ENCODE measurements around the gene ITGA2.

The ITGA2 gene

DNA sequence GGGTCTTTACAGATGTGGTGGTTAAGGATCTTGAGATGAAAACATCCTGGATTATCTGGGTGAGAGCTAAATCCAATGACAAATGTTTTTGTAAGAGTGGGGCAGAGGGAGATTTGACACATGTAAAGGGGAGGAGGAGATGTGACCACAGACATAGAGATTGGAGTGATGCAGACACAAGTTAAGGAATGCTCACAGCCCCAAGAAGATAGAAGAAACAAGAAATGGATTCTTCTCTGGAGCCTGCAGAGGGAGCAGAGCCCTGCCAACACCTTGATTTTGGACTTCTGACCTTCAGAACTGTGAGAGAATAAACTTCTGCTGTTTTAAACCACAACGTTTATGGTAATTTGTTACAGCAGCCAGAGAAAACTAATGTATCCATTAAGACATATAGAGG is 21.7 kb downstream of the ITGA2 start:
- TF ChIP-seq, protein P1, sequence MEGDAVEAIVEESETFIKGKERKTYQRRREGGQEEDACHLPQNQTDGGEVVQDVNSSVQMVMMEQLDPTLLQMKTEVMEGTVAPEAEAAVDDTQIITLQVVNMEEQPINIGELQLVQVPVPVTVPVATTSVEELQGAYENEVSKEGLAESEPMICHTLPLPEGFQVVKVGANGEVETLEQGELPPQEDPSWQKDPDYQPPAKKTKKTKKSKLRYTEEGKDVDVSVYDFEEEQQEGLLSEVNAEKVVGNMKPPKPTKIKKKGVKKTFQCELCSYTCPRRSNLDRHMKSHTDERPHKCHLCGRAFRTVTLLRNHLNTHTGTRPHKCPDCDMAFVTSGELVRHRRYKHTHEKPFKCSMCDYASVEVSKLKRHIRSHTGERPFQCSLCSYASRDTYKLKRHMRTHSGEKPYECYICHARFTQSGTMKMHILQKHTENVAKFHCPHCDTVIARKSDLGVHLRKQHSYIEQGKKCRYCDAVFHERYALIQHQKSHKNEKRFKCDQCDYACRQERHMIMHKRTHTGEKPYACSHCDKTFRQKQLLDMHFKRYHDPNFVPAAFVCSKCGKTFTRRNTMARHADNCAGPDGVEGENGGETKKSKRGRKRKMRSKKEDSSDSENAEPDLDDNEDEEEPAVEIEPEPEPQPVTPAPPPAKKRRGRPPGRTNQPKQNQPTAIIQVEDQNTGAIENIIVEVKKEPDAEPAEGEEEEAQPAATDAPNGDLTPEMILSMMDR (conservative IDR thresholded peaks at IDR 0.05; ENCODE audit: control insufficient read depth, insufficient read depth, low read depth, low read length) = no peak
- no peak for DNase-seq (ENCODE audit: low read depth)
- no peak overlapping the region for H3K4me3 ChIP-seq (ENCODE audit: control insufficient read depth, low read depth, low read length)

DNA sequence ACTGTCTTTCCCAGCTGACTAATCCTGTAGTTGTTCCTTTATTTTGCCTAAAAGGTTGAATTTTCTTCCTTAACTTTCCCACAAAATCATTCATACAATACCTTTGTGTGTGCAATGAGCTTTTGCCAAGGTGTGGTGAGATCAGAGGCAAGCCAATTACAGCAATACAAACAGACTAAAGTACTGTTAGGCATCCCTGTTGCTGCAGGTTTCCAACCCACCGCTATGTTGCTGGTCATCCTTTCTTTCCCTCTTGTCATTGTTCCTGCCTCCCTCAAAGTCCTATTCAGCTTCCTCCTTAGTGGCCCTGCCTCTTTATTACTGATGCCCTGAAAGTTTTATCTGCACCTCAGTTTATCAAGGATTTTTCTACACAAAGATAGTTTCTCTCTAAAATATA is 22.1 kb downstream of the ITGA2 start:
- TF ChIP-seq, protein P1 (conservative IDR thresholded peaks at IDR 0.05; ENCODE audit: control insufficient read depth, insufficient read depth, low read depth, low read length) = no peak
- H3K4me3 ChIP-seq (ENCODE audit: control insufficient read depth, low read depth, low read length) = no peak overlapping the region
- no peak for DNase-seq (ENCODE audit: low read depth)

DNA sequence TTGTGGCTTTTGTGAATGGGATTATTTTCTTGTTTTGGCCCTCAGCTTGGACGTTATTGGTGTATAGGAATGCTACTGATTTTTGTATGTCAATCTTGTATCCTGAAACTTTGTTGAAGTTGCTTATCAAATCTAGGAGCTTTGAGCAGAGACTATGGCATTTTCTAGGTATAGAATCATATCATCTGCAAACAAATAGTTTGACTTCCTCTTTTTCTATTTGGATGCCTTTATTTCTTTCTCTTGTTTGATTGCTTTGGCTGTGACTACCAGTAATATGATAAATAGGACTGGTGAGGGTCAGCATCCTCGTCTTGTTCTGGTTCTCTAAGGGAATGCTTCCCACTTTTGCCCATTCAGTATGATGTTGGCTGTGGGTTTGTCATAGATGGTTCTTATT is 24.7 kb downstream of the ITGA2 start:
- no peak overlapping the region for H3K4me3 ChIP-seq (ENCODE audit: control insufficient read depth, low read depth, low read length)
- DNase-seq (ENCODE audit: low read depth) = no peak
- TF ChIP-seq, protein P1 (conservative IDR thresholded peaks at IDR 0.05; ENCODE audit: control insufficient read depth, insufficient read depth, low read depth, low read length) = no peak

DNA sequence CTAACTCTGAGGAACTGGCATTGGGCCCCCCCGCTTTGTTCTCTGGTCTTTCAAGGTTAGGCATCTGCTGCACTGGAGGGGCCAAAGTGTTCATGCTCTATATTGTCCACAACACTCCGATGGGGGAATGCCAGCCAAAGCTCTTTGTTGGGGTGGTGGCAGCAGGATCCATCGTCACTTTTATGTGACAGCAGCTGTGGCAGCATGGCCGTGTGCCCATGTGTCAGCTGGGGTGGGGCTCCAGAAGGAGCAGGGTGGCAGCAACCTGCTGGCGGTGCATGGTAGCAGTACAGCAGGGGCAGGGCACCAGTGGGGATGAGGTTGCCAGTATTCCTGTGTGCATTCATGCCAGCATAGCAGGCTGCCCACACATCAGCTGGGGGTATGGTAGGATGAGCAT is 28.2 kb downstream of the ITGA2 start:
- H3K4me3 ChIP-seq (ENCODE audit: control insufficient read depth, low read depth, low read length) = no peak overlapping the region

DNA sequence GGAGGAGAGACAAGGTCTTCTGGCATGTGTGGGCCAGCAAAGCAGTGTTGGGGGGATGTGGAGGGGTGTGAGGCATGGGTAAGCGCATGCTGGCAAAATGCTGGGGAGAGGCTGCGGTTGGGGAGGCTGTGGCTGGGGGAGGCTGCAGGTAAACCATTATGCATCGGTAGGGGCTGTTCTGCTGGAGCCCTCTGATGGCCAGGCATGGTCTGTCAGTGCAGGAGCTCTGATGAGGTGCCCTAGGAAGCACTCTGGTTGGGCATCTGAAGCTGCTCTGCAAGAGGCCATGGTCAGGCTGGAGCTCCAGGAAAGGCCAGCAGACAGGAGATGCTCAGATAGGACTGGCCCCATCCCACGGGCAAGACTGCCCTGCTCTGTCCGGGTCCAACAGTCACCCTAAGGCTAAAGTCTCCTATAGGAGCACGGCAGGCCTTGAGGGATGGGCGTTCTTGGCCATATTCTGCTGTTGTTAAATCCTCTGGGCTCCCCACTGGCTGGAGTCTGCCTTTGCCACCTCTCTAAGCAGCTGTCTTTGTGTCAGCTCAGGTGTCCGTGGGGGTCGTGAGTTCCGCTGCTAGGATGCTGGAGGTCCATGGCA is 28.7 kb downstream of the ITGA2 start:
- DNase-seq (ENCODE audit: low read depth) = no peak
- H3K4me3 ChIP-seq (ENCODE audit: control insufficient read depth, low read depth, low read length) = no peak overlapping the region
- TF ChIP-seq, protein P1 (conservative IDR thresholded peaks at IDR 0.05; ENCODE audit: control insufficient read depth, insufficient read depth, low read depth, low read length) = no peak

More for the DNA sequence above, 28.2 kb downstream of the ITGA2 start:
- DNase-seq (ENCODE audit: low read depth) = no peak
- TF ChIP-seq, protein P1 (conservative IDR thresholded peaks at IDR 0.05; ENCODE audit: control insufficient read depth, insufficient read depth, low read depth, low read length) = no peak

DNA sequence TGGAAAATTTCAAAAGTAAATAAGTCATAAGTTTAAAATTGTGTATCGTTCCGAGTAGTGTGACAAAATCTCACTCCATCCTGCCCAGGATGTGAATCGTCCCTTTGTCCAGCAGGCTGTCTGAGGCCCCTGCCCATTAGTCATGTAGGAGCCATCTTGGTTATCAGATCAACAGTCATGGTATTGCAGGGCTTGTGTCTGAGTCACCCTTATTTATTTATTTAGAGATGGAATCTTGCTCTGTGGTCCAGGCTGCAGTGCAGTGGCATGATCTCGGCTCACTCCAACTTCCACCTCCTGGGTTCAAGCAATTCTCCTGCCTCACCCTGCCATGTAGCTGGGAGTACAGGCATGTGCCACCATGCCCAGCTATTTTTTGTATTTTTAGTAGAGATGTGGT is 30.2 kb downstream of the ITGA2 start:
- H3K4me3 ChIP-seq (ENCODE audit: control insufficient read depth, low read depth, low read length) = no peak overlapping the region
- DNase-seq (ENCODE audit: low read depth) = peak; percentile 79

More for the DNA sequence above, 30.2 kb downstream of the ITGA2 start:
- TF ChIP-seq, protein P1 (conservative IDR thresholded peaks at IDR 0.05; ENCODE audit: control insufficient read depth, insufficient read depth, low read depth, low read length) = peak; percentile 19
